ENCODE data around the gene RAB28.

RAB28 gene

GRCh38 chr4:13371048-13371447, 113.1 kb downstream of the RAB28 start:
- no peak for DNase-seq (ENCODE audit: low read depth)

GRCh38 chr4:13368217-13368616, 115.9 kb downstream of the RAB28 start:
- no peak for DNase-seq (ENCODE audit: low read depth)

- DNase-seq (ENCODE audit: low read depth), result no peak
Observed at GRCh38 chr4:13367691-13368090, 116.4 kb downstream of the RAB28 start.

- no peak for DNase-seq (ENCODE audit: low read depth)
Observed at GRCh38 chr4:13367244-13367643, 116.9 kb downstream of the RAB28 start.

- no peak for DNase-seq (ENCODE audit: low read depth)
Observed at GRCh38 chr4:13365195-13365594, 118.9 kb downstream of the RAB28 start.

- DNase-seq (ENCODE audit: low read depth), result no peak
Observed at GRCh38 chr4:13364653-13365052, 119.5 kb downstream of the RAB28 start.

GRCh38 chr4:13364172-13364571, 120.0 kb downstream of the RAB28 start:
- no peak for DNase-seq (ENCODE audit: low read depth)

GRCh38 chr4:13359809-13360208, 124.3 kb downstream of the RAB28 start:
- DNase-seq (ENCODE audit: low read depth), result no peak

- DNase-seq (ENCODE audit: low read depth), result no peak
Observed at GRCh38 chr4:13355111-13355880, 128.8 kb downstream of the RAB28 start.

- DNase-seq (ENCODE audit: low read depth), result no peak
Observed at GRCh38 chr4:13349096-13349495, 135.0 kb downstream of the RAB28 start.

GRCh38 chr4:13348216-13348615, 135.9 kb downstream of the RAB28 start:
- no peak for DNase-seq (ENCODE audit: low read depth)

GRCh38 chr4:13347517-13348125, 136.5 kb downstream of the RAB28 start:
- no peak for DNase-seq (ENCODE audit: low read depth)

- DNase-seq (ENCODE audit: low read depth), result no peak
Observed at GRCh38 chr4:13344216-13344615, 139.9 kb downstream of the RAB28 start.

GRCh38 chr4:13340672-13341071, 143.5 kb downstream of the RAB28 start:
- no peak for DNase-seq (ENCODE audit: low read depth)

GRCh38 chr4:13331827-13332226, 152.3 kb downstream of the RAB28 start:
- DNase-seq (ENCODE audit: low read depth), result no peak

- DNase-seq (ENCODE audit: low read depth), result no peak
Observed at GRCh38 chr4:13329963-13330362, 154.2 kb downstream of the RAB28 start.

- no peak for DNase-seq (ENCODE audit: low read depth)
Observed at GRCh38 chr4:13329340-13329850, 154.7 kb downstream of the RAB28 start.

GRCh38 chr4:13328591-13328990, 155.5 kb downstream of the RAB28 start:
- DNase-seq (ENCODE audit: low read depth), result no peak

GRCh38 chr4:13327991-13328390, 156.1 kb downstream of the RAB28 start:
- no peak for DNase-seq (ENCODE audit: low read depth)

- no peak for DNase-seq (ENCODE audit: low read depth)
Observed at GRCh38 chr4:13325744-13326143, 158.4 kb downstream of the RAB28 start.

GRCh38 chr4:13323921-13324320, 160.2 kb downstream of the RAB28 start:
- DNase-seq (ENCODE audit: low read depth), result no peak

- no peak for DNase-seq (ENCODE audit: low read depth)
Observed at GRCh38 chr4:13322681-13323101, 161.4 kb downstream of the RAB28 start.
